Upper lobe of left lung (tissue), 4 donors: ENCODE data around the gene TMEM94.

Source experiments
- EP300 ChIP-seq, 4 donors: sonication (generic); formaldehyde crosslinking; IDR thresholded peaks; one replicate each; pipeline ENCODE4 v1.5.1; 2017; ENCODE audit warnings: antibody characterized with exemption in 4 of 4, control low read depth in 2 of 4
- TF ChIP-seq, protein P1 (sequence below), 6 experiments: fragments of 450-650 bp in 4 of 6; fragments of 200-600 bp in 2 of 6; sonication (generic) in 2 of 6; IDR thresholded peaks; one replicate each; pipeline ENCODE4 v1.5.1; 2016 to 2019; ENCODE audit warnings: antibody characterized with exemption in 6 of 6

DNA sequence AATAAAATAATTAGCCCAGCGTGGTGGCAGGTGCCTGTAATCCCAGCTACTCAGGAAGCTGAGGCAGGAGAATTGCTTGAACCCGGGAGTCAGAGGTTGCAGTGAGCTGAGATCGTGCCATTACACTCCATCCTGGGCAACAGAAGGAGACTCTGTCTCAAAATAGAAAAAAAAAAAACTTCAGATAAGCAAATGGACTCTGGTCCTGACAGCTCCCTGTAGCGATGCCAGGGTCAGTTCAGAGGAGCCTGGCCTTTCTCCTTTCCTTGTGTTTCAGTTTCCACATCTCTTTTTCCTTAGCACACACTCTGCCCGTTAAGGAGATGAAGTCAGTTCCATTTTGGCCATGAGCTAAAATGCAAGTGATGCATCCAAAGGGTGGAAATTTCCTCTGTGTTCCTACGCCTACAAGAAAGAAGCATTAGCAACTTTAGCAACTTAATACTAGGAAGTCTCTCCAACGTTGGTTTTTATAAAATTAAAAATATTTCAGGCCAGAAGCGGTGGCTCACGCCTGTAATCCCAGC lies 39.3 kb upstream of the TMEM94 start:
- TF ChIP-seq, protein P1, sequence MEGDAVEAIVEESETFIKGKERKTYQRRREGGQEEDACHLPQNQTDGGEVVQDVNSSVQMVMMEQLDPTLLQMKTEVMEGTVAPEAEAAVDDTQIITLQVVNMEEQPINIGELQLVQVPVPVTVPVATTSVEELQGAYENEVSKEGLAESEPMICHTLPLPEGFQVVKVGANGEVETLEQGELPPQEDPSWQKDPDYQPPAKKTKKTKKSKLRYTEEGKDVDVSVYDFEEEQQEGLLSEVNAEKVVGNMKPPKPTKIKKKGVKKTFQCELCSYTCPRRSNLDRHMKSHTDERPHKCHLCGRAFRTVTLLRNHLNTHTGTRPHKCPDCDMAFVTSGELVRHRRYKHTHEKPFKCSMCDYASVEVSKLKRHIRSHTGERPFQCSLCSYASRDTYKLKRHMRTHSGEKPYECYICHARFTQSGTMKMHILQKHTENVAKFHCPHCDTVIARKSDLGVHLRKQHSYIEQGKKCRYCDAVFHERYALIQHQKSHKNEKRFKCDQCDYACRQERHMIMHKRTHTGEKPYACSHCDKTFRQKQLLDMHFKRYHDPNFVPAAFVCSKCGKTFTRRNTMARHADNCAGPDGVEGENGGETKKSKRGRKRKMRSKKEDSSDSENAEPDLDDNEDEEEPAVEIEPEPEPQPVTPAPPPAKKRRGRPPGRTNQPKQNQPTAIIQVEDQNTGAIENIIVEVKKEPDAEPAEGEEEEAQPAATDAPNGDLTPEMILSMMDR (IDR thresholded peaks at IDR 0.05), result no peak
- TF ChIP-seq EP300 (IDR thresholded peaks at IDR 0.05), result no peak
